Suprapubic skin (tissue), 3 donors: Measurements from ENCODE around the gene TMA7B.

Experiments used
- CTCF ChIP-seq, 2 donors: fragments of 200-600 bp in 1 of 2; fragments of 450-650 bp in 1 of 2; sonication (generic) in 1 of 2; IDR thresholded peaks; one replicate each; pipeline ENCODE4 v1.5.1; 2016 to 2019; ENCODE audit warnings: antibody characterized with exemption in 2 of 2, mild to moderate bottlenecking in 1 of 2, moderate library complexity in 1 of 2
- POLR2AphosphoS5 ChIP-seq, 3 donors: sonication (generic); formaldehyde crosslinking; IDR thresholded peaks; one replicate each; pipeline ENCODE4 v1.6.1; 2017; ENCODE audit warnings: antibody characterized with exemption in 3 of 3

- TF ChIP-seq CTCF (IDR thresholded peaks at IDR 0.05) (no peak), POLR2AphosphoS5 (IDR thresholded peaks at IDR 0.05) (no peak)
Measured at GRCh38 chr22:40007853-40008710, 47.9 kb downstream of the TMA7B start.
